H9 (cell line): ENCODE data around the gene PARP16. TPM values are rescaled to one million over a fixed set of nuclear protein-coding genes. Genes with fewer than 3 reads are reported as not detected.

Experiments used
- DNase-seq: peaks from one replicate; pipeline ENCODE4 v3.0.0-alpha.2; 2017
- H2AFZ ChIP-seq: one replicate; pipeline ENCODE4 v1.6.1; 2013; ENCODE audit warnings: mild to moderate bottlenecking, low read length, control low read depth, moderate library complexity
- H2AK5ac ChIP-seq: 2 replicates; pipeline ENCODE4 v1.6.1; 2013; ENCODE audit warnings: low read length, control low read depth, mixed read lengths; ENCODE audit not compliant: insufficient read length
- H2BK120ac ChIP-seq: one replicate; pipeline ENCODE4 v1.6.1; 2013; ENCODE audit warnings: low read depth, mild to moderate bottlenecking, low read length, control low read depth, inconsistent platforms; ENCODE audit not compliant: poor library complexity, severe bottlenecking
- H2BK12ac ChIP-seq: 2 replicates; pipeline ENCODE4 v1.6.1; 2013; ENCODE audit warnings: low read length, control low read depth, mixed read lengths, low read depth; ENCODE audit not compliant: insufficient read length
- H2BK15ac ChIP-seq: 2 replicates; pipeline ENCODE4 v1.6.1; 2013; ENCODE audit warnings: low read depth, low read length, control low read depth
- H2BK20ac ChIP-seq: one replicate; pipeline ENCODE4 v1.6.1; 2013; ENCODE audit warnings: low read depth, mild to moderate bottlenecking, low read length, control low read depth, inconsistent platforms; ENCODE audit not compliant: poor library complexity, severe bottlenecking
- H2BK5ac ChIP-seq: 2 replicates; pipeline ENCODE4 v1.6.1; 2013; ENCODE audit warnings: low read length, control low read depth, mixed read lengths; ENCODE audit not compliant: insufficient read length
- H3K14ac ChIP-seq: 2 replicates; pipeline ENCODE4 v1.6.1; 2013; ENCODE audit warnings: low read length, control low read depth; ENCODE audit not compliant: insufficient read depth
- H3K18ac ChIP-seq: 2 replicates; pipeline ENCODE4 v1.6.1; 2013; ENCODE audit warnings: low read depth, mild to moderate bottlenecking, mixed read lengths, low read length, control low read depth; ENCODE audit not compliant: insufficient read length
- H3K23ac ChIP-seq: 2 replicates; pipeline ENCODE4 v1.6.1; 2013; ENCODE audit warnings: low read length, control low read depth, mixed read lengths, low read depth; ENCODE audit not compliant: insufficient read length
- H3K23me2 ChIP-seq: 2 replicates; pipeline ENCODE4 v1.6.1; 2013; ENCODE audit warnings: low read depth, mild to moderate bottlenecking, mixed read lengths, low read length, control low read depth; ENCODE audit not compliant: insufficient read length, poor library complexity, severe bottlenecking
- H3K27ac ChIP-seq: 2 replicates; pipeline ENCODE4 v1.5.1; 2013; ENCODE audit warnings: low read length, control low read depth, mixed read lengths, low read depth; ENCODE audit not compliant: insufficient read length
- H3K27me3 ChIP-seq: 2 replicates; pipeline ENCODE4 v1.6.1; 2013; ENCODE audit warnings: low read length, control low read depth, inconsistent platforms; ENCODE audit not compliant: insufficient read depth
- H3K4ac ChIP-seq: 2 replicates; pipeline ENCODE4 v1.6.1; 2013; ENCODE audit warnings: low read depth, mild to moderate bottlenecking, control low read depth, inconsistent platforms, low read length, moderate library complexity
- H3K4me1 ChIP-seq: 2 replicates; pipeline ENCODE4 v1.6.1; 2013; ENCODE audit warnings: low read length, control low read depth, inconsistent platforms; ENCODE audit not compliant: insufficient read depth
- H3K4me2 ChIP-seq: 2 replicates; pipeline ENCODE4 v1.6.1; 2013; ENCODE audit warnings: low read length, control low read depth, mixed read lengths; ENCODE audit not compliant: insufficient read length, insufficient read depth
- H3K56ac ChIP-seq: 2 replicates; pipeline ENCODE4 v1.6.1; 2013; ENCODE audit warnings: low read depth, mild to moderate bottlenecking, mixed read lengths, low read length, control low read depth; ENCODE audit not compliant: insufficient read length
- H3K79me1 ChIP-seq: 2 replicates; pipeline ENCODE4 v1.6.1; 2013; ENCODE audit warnings: low read depth, mild to moderate bottlenecking, moderate library complexity, low read length, control low read depth, inconsistent platforms; ENCODE audit not compliant: insufficient read depth, poor library complexity, severe bottlenecking
- H3K79me2 ChIP-seq: 2 replicates; pipeline ENCODE4 v1.6.1; 2013; ENCODE audit warnings: low read length, control low read depth, inconsistent platforms; ENCODE audit not compliant: insufficient read depth
- H3K9ac ChIP-seq: 2 replicates; pipeline ENCODE4 v1.6.1; 2013; ENCODE audit warnings: low read length, control low read depth, mixed read lengths; ENCODE audit not compliant: insufficient read length; ENCODE audit errors: extremely low read depth
- H3K9me3 ChIP-seq: one replicate; pipeline ENCODE4 v1.6.1; 2013; ENCODE audit warnings: low read depth, low read length, inconsistent platforms; ENCODE audit not compliant: control insufficient read depth
- H3T11ph ChIP-seq: one replicate; pipeline ENCODE4 v1.6.1; 2013; ENCODE audit warnings: mild to moderate bottlenecking, low read length, control low read depth, inconsistent platforms
- H4K20me1 ChIP-seq: one replicate; pipeline ENCODE4 v1.6.1; 2013; ENCODE audit not compliant: control insufficient read depth, insufficient read length, insufficient read depth
- H4K5ac ChIP-seq: 2 replicates; pipeline ENCODE4 v1.6.1; 2013; ENCODE audit warnings: low read depth, mild to moderate bottlenecking, mixed read lengths, low read length, control low read depth; ENCODE audit not compliant: insufficient read length
- H4K8ac ChIP-seq: replicated peaks from 2 replicates; pipeline ENCODE4 v1.6.1; 2013; ENCODE audit warnings: low read length, control low read depth, mixed read lengths, low read depth; ENCODE audit not compliant: insufficient read length
- H4K91ac ChIP-seq: 2 replicates; pipeline ENCODE4 v1.6.1; 2013; ENCODE audit warnings: low read depth, mild to moderate bottlenecking, moderate library complexity, mixed read lengths, low read length, control low read depth; ENCODE audit not compliant: insufficient read length
- H3K27ac Mint-ChIP-seq, 3 experiments: 2 replicates in 2 of 3; 3 replicates in 1 of 3; pipeline ENCODE4 v1.8.0; 2020 to 2021; ENCODE audit warnings: mixed read lengths in 3 of 3, mild to moderate bottlenecking in 1 of 3, moderate library complexity in 1 of 3
- H3K27me3 Mint-ChIP-seq: 2 replicates; pipeline ENCODE4 v1.8.0; 2021; ENCODE audit warnings: low read depth, mild to moderate bottlenecking, moderate library complexity, mixed read lengths
- H3K36me3 Mint-ChIP-seq, 3 experiments: 2 replicates in 2 of 3; 3 replicates in 1 of 3; pipeline ENCODE4 v1.8.0; 2020 to 2021; ENCODE audit warnings: low read depth in 3 of 3, mixed read lengths in 3 of 3; ENCODE audit not compliant: insufficient read depth in 1 of 3
- H3K4me1 Mint-ChIP-seq, 2 experiments: 2 replicates each; pipeline ENCODE4 v1.8.0; 2020; ENCODE audit warnings: mixed read lengths in 2 of 2
- H3K4me3 Mint-ChIP-seq, 2 experiments: 2 replicates in 1 of 2; 3 replicates in 1 of 2; pipeline ENCODE4 v1.8.0; 2020 to 2021; ENCODE audit warnings: mild to moderate bottlenecking in 2 of 2, mixed read lengths in 2 of 2, moderate library complexity in 1 of 2
- H3K9me3 Mint-ChIP-seq, 2 experiments: 2 replicates in 1 of 2; 3 replicates in 1 of 2; pipeline ENCODE4 v1.8.0; 2020; ENCODE audit warnings: mild to moderate bottlenecking in 2 of 2, mixed read lengths in 2 of 2, moderate library complexity in 1 of 2
- WGBS: extraction: QIAGEN DNeasy Blood & Tissue Kit; methylation state at CpG from one replicate; pipeline ENCODE4 v1.1.7; 2013; ENCODE audit warnings: missing lambda C conversion rate, low lambda C conversion rate, mixed read lengths; ENCODE audit not compliant: insufficient read length; ENCODE audit errors: extremely low coverage; 5-methylcytosine and 5-hydroxymethylcytosine counted together
- total RNA-seq: library from RNA; stranded (reverse); gene quantifications from 2 replicates; pipeline ENCODE4 v1.2.1, GENCODE V29; 2021
- TF ChIP-seq, protein P1 (sequence below): fragments of 200-600 bp; sonication (generic); conservative IDR thresholded peaks from 3 replicates; pipeline ENCODE4 v1.8.0; 2021; ENCODE audit warnings: antibody characterized with exemption, mild to moderate bottlenecking

Gene PARP16
- total RNA-seq, 1 experiment from 2014 or later, result 3.9 TPM

DNA sequence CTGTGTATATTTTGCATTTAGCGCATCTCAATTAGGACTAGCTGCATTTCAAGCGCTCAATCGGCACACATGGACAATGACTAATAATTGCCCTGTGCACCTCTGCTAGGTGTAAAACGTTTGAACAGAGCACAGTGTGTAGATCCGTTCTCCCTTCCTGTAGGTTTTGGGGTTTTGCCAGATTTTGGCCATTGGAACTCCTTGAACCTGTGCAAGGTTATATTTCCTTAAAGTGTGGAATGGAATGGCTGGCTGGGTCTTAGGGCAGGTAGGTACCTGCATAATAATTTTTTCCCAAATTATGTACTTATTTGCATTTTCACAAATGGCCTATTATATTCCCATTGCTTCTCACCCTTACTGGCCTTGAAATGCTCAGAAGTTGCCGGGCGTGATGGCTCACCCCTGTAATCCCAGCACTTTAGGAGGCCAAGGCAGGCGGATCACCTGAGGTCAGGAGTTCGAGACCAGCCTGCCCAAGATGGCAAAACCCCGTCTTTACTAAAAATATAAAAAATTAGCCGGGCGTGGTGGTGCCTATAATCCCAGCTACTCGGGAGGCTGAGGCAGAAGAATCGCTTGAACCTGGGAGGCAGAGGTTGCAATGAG lies 18.6 kb upstream of the PARP16 start:
- H3K23me2 ChIP-seq, result peaks cover 7% of the 10 kb centered on the region
- H2BK15ac ChIP-seq, result no peak overlapping the region
- Mint-ChIP-seq H3K4me3 (peak overlapping the region in 1 of 2 experiments; percentile 11; a peak in 1 of 5 replicates), H3K27ac (peak overlapping the region; percentile 98 to 100 (median 98); a peak in 5 of 7 replicates), H3K4me1 (peaks cover 16 to 19% of the 10 kb centered on the region in 2 experiments), H3K9me3 (no peaks in the 10 kb centered on the region; a peak in 1 of 5 replicates), H3K27me3 (peaks cover 2% of the 10 kb centered on the region; the same call in 1 of the 2 replicates), H3K36me3 (no peaks in the 10 kb centered on the region)
- no peak overlapping the region for H2AK5ac ChIP-seq
- H3T11ph ChIP-seq, result no peak overlapping the region
- no CpG with 5 or more reads among the region's 14 CpGs for WGBS
- no peak for DNase-seq
- H2AFZ ChIP-seq, result no peak overlapping the region
- TF ChIP-seq, protein P1, sequence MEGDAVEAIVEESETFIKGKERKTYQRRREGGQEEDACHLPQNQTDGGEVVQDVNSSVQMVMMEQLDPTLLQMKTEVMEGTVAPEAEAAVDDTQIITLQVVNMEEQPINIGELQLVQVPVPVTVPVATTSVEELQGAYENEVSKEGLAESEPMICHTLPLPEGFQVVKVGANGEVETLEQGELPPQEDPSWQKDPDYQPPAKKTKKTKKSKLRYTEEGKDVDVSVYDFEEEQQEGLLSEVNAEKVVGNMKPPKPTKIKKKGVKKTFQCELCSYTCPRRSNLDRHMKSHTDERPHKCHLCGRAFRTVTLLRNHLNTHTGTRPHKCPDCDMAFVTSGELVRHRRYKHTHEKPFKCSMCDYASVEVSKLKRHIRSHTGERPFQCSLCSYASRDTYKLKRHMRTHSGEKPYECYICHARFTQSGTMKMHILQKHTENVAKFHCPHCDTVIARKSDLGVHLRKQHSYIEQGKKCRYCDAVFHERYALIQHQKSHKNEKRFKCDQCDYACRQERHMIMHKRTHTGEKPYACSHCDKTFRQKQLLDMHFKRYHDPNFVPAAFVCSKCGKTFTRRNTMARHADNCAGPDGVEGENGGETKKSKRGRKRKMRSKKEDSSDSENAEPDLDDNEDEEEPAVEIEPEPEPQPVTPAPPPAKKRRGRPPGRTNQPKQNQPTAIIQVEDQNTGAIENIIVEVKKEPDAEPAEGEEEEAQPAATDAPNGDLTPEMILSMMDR, result no peak
- no peak overlapping the region for H2BK12ac ChIP-seq
- no peak overlapping the region for H3K18ac ChIP-seq
- no peak overlapping the region for H4K91ac ChIP-seq
- peak overlapping the region; percentile 56 for H3K27ac ChIP-seq
- H3K9ac ChIP-seq, result no peak overlapping the region
- no peak overlapping the region for H3K4me2 ChIP-seq
- H3K4ac ChIP-seq, result no peak overlapping the region
- no peaks in the 10 kb centered on the region; the same call in 1 of the 2 replicates for H3K4me1 ChIP-seq
- no peaks in the 10 kb centered on the region for H3K79me1 ChIP-seq
- H4K8ac ChIP-seq, result no peak overlapping the region
- no peak overlapping the region for H4K5ac ChIP-seq
- no peak overlapping the region for H2BK120ac ChIP-seq
- H4K20me1 ChIP-seq, result no peaks in the 10 kb centered on the region
- no peak overlapping the region for H2BK5ac ChIP-seq
- no peak overlapping the region for H2BK20ac ChIP-seq
- no peaks in the 10 kb centered on the region for H3K27me3 ChIP-seq
- no peaks in the 10 kb centered on the region for H3K79me2 ChIP-seq
- H3K9me3 ChIP-seq, result no peaks in the 10 kb centered on the region
- H3K56ac ChIP-seq, result no peak overlapping the region
- no peak overlapping the region for H3K14ac ChIP-seq
- H3K23ac ChIP-seq, result no peak overlapping the region
